Embryonic facial prominence (tissue), 1 donor: ENCODE results near the gene RIN3.
"Not testable (repeated sequence)": the region's sequence is repeated elsewhere in the genome, so short reads cannot be mapped to it uniquely, and the experiment has no call there.

Experiments
- DNase-seq: peaks from one replicate; pipeline ENCODE4 v3.0.0-alpha.2; 2016; ENCODE audit errors: extremely low spot score

Gene RIN3

GRCh38 chr14:92712654-92713051, 199.1 kb downstream of the RIN3 start:
- DNase-seq, result no peak

GRCh38 chr14:92714739-92715307, 201.2 kb downstream of the RIN3 start:
- not testable (repeated sequence) for DNase-seq

GRCh38 chr14:92716131-92716530, 202.6 kb downstream of the RIN3 start:
- DNase-seq, result no peak

GRCh38 chr14:92717571-92718042, 204.0 kb downstream of the RIN3 start:
- no peak for DNase-seq

GRCh38 chr14:92718664-92719063, 205.1 kb downstream of the RIN3 start:
- no peak for DNase-seq

- no peak for DNase-seq
These were observed 205.8 kb downstream of the RIN3 start for GRCh38 chr14:92719421-92719820.

GRCh38 chr14:92719890-92720323, 206.3 kb downstream of the RIN3 start:
- no peak for DNase-seq

- DNase-seq, result no peak
These were observed 211.1 kb downstream of the RIN3 start for GRCh38 chr14:92724516-92725340.

GRCh38 chr14:92726135-92726932, 212.8 kb downstream of the RIN3 start:
- no peak for DNase-seq

GRCh38 chr14:92726933-92727262, 213.3 kb downstream of the RIN3 start:
- DNase-seq, result no peak

GRCh38 chr14:92728759-92729364, 215.3 kb downstream of the RIN3 start:
- DNase-seq, result no peak

GRCh38 chr14:92729634-92730358, 216.2 kb downstream of the RIN3 start:
- DNase-seq, result no peak

- no peak for DNase-seq
These were observed 218.1 kb downstream of the RIN3 start for GRCh38 chr14:92731622-92732115.

- no peak for DNase-seq
These were observed 219.4 kb downstream of the RIN3 start for GRCh38 chr14:92733007-92733406.

- no peak for DNase-seq
These were observed 221.0 kb downstream of the RIN3 start for GRCh38 chr14:92734618-92735017.

GRCh38 chr14:92735344-92735743, 221.8 kb downstream of the RIN3 start:
- DNase-seq, result no peak

- no peak for DNase-seq
These were observed 223.6 kb downstream of the RIN3 start for GRCh38 chr14:92737206-92737605.

- no peak for DNase-seq
These were observed 224.1 kb downstream of the RIN3 start for GRCh38 chr14:92737619-92738188.
